Right ventricle myocardium inferior (tissue), 1 donor: Measurements from ENCODE around the gene TTLL6. TPM values are rescaled to one million over a fixed set of nuclear protein-coding genes. Genes with fewer than 3 reads are reported as not detected.

Experiments
- ATAC-seq: fragments of 200-7000 bp; cut with Tn5 transposase; one replicate; pipeline ENCODE4 v1.9.1; 2020; ENCODE audit warnings: mild to moderate bottlenecking, moderate library complexity
- DNase-seq: peaks from one replicate; pipeline ENCODE4 v3.0.0; 2021; ENCODE audit errors: missing footprints
- intact Hi-C: fragments of 100-400 bp; cut with DNase I; formaldehyde crosslinking; loops from one replicate; pipeline ENCODE4 v1.11.0; 2022
- total RNA-seq: library from RNA; stranded (reverse); fragmentation: NEBNext Ultra II Directional; extraction: Animal tissue kit (Norgen Biotek cat#: 25700); gene quantifications from one replicate; pipeline ENCODE4 v1.2.1, GENCODE V29; 2021
- donor health status: DM: no; HTN: yes; CAD: no; lungs with severe emphysema.

The TTLL6 gene
- total RNA-seq, 1 donor from 2014 or later: 0.08 TPM

- intact Hi-C loops: no loop called here
- no peak for ATAC-seq
Observed at GRCh38 chr17:48748718-48749566, 68.1 kb downstream of the TTLL6 start.

GRCh38 chr17:48747445-48748363 lies 69.3 kb downstream of the TTLL6 start:
- no peak for DNase-seq
- intact Hi-C loops: no loop called here
- no peak for ATAC-seq

More at GRCh38 chr17:48748718-48749566, 68.1 kb downstream of the TTLL6 start:
- no peak for DNase-seq

- DNase-seq (no peak), ATAC-seq (no peak)
- intact Hi-C loops: no loop called here
Observed at GRCh38 chr17:48746916-48747444, 70.0 kb downstream of the TTLL6 start.

DNA sequence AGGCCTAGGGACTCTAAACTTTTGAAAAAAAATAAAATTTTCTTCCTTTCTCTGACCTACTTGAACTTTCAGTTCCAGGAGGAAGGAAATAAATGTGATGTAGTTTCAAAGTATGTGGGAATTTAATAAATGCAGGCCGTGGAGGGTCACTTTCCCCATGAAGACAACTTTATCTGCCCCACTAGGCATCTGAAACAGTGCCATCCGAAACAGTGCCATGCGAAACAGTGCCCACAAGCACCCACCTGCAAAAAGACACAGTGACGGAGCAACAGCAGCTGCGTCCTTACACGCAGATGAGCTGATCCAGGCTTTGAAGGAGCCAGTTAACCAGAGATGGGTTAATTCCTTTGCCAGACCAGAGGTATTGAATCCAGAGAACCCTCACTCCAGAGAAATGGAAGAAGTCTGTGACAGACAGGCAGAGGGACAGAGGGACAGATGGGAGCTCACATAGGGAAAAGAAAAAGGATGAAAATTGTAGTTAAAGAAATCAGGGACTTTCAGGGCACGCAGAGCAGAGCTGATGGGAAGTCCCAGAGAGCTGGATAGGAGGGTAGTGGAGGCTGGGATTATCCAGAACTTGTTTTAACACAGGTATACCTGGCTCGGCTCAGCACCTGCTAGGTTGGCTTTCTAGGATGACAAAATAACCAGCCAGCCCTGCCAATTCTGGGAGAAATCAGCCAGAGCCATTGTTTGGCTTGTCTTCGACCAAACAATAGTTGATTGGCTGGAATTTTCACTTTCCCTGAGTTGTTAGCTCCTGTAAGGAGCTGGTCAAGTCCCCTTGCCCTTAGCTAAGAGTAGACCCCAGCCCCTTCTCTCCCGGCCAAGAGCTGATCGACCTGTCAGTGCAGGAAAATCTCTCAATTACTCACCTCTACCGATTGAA lies 71.4 kb downstream of the TTLL6 start:
- intact Hi-C loops: no loop called here
- ATAC-seq: no peak

GRCh38 chr17:48740537-48740936 lies 76.5 kb downstream of the TTLL6 start:
- intact Hi-C loops: no loop called here
- no peak for ATAC-seq

More for the DNA sequence above, 71.4 kb downstream of the TTLL6 start:
- no peak for DNase-seq

GRCh38 chr17:48738803-48739526 lies 78.1 kb downstream of the TTLL6 start:
- intact Hi-C loops: no loop called here
- no peak for DNase-seq
- no peak for ATAC-seq

More at GRCh38 chr17:48740537-48740936, 76.5 kb downstream of the TTLL6 start:
- DNase-seq: no peak

DNA sequence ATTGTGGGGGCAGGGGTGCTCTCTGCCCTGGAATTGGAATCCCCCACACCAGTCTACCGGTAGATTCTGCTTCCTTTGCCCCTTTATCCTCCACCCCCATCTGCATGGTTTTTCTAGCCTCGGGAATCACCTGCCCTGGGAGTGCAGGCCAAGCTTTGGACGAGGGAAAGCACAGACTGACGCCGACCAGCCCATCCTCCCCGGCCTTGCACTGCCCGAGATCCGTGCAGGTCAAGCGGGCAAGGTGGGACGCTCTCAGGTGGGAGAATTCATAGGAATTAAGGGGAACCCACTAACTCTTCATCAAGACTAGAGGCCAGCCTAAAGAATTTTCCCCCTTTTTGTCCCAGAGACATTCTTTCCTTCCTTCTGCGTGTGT lies 78.6 kb downstream of the TTLL6 start:
- DNase-seq: no peak
- ATAC-seq: no peak
- intact Hi-C loops: no loop called here

- ATAC-seq (no peak), DNase-seq (no peak)
- intact Hi-C loops: no loop called here
Observed at GRCh38 chr17:48737330-48738043, 79.5 kb downstream of the TTLL6 start.

GRCh38 chr17:48735062-48735351 lies 82.0 kb downstream of the TTLL6 start:
- intact Hi-C loops: no loop called here
- DNase-seq (no peak), ATAC-seq (no peak)

GRCh38 chr17:48734333-48735061 lies 82.5 kb downstream of the TTLL6 start:
- DNase-seq (no peak), ATAC-seq (no peak)
- intact Hi-C loops: no loop called here

- DNase-seq (no peak), ATAC-seq (no peak)
- intact Hi-C loops: no loop called here
Observed at GRCh38 chr17:48733632-48734328, 83.2 kb downstream of the TTLL6 start.

DNA sequence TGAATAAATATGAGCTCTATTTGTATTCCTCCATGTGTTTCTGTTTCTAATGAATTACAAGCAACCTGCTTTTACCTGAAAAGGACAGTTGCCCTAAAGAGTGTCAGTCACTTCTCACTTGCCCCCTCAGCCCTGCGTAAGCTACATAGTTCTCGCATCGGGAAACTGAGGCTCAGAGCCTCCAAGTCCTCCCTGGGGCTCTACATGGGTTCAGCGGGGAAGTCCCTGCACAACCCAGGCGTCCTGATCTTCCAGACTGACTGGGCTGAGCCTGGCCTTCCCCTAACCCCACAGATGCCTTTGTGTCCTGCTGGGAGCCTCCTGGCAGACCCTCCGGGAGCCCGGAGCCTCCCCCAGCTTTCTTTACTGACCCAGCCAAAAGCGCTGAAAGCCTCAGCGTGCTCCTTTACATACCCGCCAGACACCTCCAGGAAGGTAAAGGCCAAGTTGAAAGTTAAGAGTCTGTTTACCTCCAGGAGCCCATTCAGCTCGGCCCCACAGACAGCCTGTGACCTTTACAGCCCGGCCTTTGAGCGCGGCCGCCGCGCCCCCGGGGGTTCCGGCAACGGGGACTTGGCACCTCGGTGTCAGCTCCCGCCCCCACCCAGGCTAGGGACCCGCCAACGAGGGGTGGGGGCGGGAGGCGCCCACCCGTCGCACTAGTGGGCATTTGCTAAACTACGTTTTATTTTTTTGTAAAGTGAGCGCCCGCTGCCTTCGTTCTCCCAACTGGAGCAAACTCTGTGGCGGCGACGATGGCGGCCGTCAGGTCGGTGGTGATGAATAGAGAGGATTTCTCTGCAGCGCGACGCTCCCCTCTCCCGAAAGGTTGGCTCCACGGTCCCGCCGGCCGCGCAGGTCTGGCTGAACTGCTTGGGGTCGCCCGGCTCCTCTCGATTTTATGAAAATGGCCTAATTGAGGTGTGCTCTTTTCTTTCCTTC lies 84.1 kb downstream of the TTLL6 start:
- intact Hi-C loops: no loop called here
- DNase-seq: no peak
- no peak for ATAC-seq

GRCh38 chr17:48731355-48731754 lies 85.7 kb downstream of the TTLL6 start:
- DNase-seq (no peak), ATAC-seq (no peak)

GRCh38 chr17:48730240-48730550 lies 86.8 kb downstream of the TTLL6 start:
- intact Hi-C loops: no loop called here
- ATAC-seq (no peak), DNase-seq (no peak)

More at GRCh38 chr17:48731355-48731754, 85.7 kb downstream of the TTLL6 start:
- intact Hi-C loops: no loop called here
